Neural progenitor cell (in vitro differentiated cells): ENCODE data around the gene SH3GL3. TPM values are rescaled to one million over a fixed set of nuclear protein-coding genes. Genes with fewer than 3 reads are reported as not detected.
A peak's percentile ranks its signal among the peaks of the same experiment; 100 is the strongest.

ENCODE experiments used
- DNase-seq: peaks from one replicate; pipeline ENCODE4 v3.0.0-alpha.2; 2016; ENCODE audit warnings: low spot score
- H2AFZ ChIP-seq: fragments of 200-600 bp; sonication (generic); replicated peaks from 2 replicates; pipeline ENCODE4 v1.6.1; 2016; ENCODE audit warnings: antibody characterized with exemption
- H3F3A ChIP-seq: fragments of 200-600 bp; sonication (generic); 2 replicates; pipeline ENCODE4 v1.6.1; 2016; ENCODE audit warnings: antibody characterized with exemption, low read depth
- H3K27ac ChIP-seq: fragments of 200-600 bp; sonication (generic); 2 replicates; pipeline ENCODE4 v1.5.1; 2016; ENCODE audit warnings: mild to moderate bottlenecking
- H3K27me3 ChIP-seq: fragments of 200-600 bp; sonication (generic); 2 replicates; pipeline ENCODE4 v1.6.1; 2016; ENCODE audit warnings: mild to moderate bottlenecking, moderate library complexity
- H3K36me3 ChIP-seq: fragments of 200-600 bp; sonication (generic); 2 replicates; pipeline ENCODE4 v1.5.1; 2016
- H3K4me1 ChIP-seq: fragments of 200-600 bp; sonication (generic); 2 replicates; pipeline ENCODE4 v1.6.1; 2016; ENCODE audit warnings: mixed run types
- H3K4me2 ChIP-seq: fragments of 200-600 bp; sonication (generic); 2 replicates; pipeline ENCODE4 v1.6.1; 2016
- H3K4me3 ChIP-seq: fragments of 200-600 bp; sonication (generic); 2 replicates; pipeline ENCODE4 v1.5.1; 2016
- H3K79me2 ChIP-seq: fragments of 200-600 bp; sonication (generic); 2 replicates; pipeline ENCODE4 v1.6.1; 2016; ENCODE audit warnings: low read depth
- H3K9ac ChIP-seq: fragments of 200-600 bp; sonication (generic); 2 replicates; pipeline ENCODE4 v1.6.1; 2016
- H3K9me3 ChIP-seq: fragments of 200-600 bp; sonication (generic); 2 replicates; pipeline ENCODE4 v1.5.1; 2016; ENCODE audit warnings: low read depth
- H4K20me1 ChIP-seq: fragments of 200-600 bp; sonication (generic); 2 replicates; pipeline ENCODE4 v1.6.1; 2016; ENCODE audit warnings: low read depth
- H3K27ac Mint-ChIP-seq: 3 replicates; pipeline ENCODE4 v1.8.0; 2021; ENCODE audit warnings: mixed read lengths
- H3K27me3 Mint-ChIP-seq: 2 replicates; pipeline ENCODE4 v1.8.0; 2022; ENCODE audit warnings: low read depth, mild to moderate bottlenecking, inconsistent platforms, moderate library complexity, mixed read lengths; ENCODE audit not compliant: insufficient read depth
- H3K36me3 Mint-ChIP-seq: 3 replicates; pipeline ENCODE4 v1.8.0; 2021; ENCODE audit warnings: mixed read lengths
- H3K4me1 Mint-ChIP-seq: 3 replicates; pipeline ENCODE4 v1.8.0; 2021; ENCODE audit warnings: mixed read lengths
- H3K4me3 Mint-ChIP-seq: 3 replicates; pipeline ENCODE4 v1.8.0; 2021; ENCODE audit warnings: mild to moderate bottlenecking, moderate library complexity, mixed read lengths
- H3K9me3 Mint-ChIP-seq: 3 replicates; pipeline ENCODE4 v1.8.0; 2020; ENCODE audit warnings: mixed read lengths
- CTCF ChIP-seq: fragments of 200-600 bp; sonication (generic); IDR thresholded peaks from 2 replicates; pipeline ENCODE4 v1.5.1; 2017; ENCODE audit warnings: antibody characterized with exemption, mild to moderate bottlenecking
- EZH2 ChIP-seq: fragments of 200-600 bp; sonication (generic); IDR thresholded peaks from 2 replicates; pipeline ENCODE4 v1.6.1; 2017; ENCODE audit warnings: antibody characterized with exemption, mild to moderate bottlenecking, moderate library complexity
- EZH2phosphoT487 ChIP-seq: fragments of 200-600 bp; sonication (generic); IDR thresholded peaks from 2 replicates; pipeline ENCODE4 v1.6.1; 2017; ENCODE audit warnings: antibody characterized with exemption
- total RNA-seq: library from RNA; depleted of rRNA; stranded (reverse); fragments of >200 nt; gene quantifications from 2 replicates; pipeline ENCODE4 v1.2.3, GENCODE V29; 2015; ENCODE audit warnings: low replicate concordance

SH3GL3 gene
- total RNA-seq, 1 donor from 2014 or later: 8.2 TPM

- Mint-ChIP-seq H3K4me3 (no peak overlapping the region), H3K9me3 (peaks cover 11% of the 10 kb centered on the region), H3K36me3 (no peaks in the 10 kb centered on the region), H3K27me3 (peaks cover 2% of the 10 kb centered on the region), H3K4me1 (no peaks in the 10 kb centered on the region), H3K27ac (no peak overlapping the region)
- Histone ChIP-seq H3K9ac (no peak overlapping the region), H2AFZ (no peak overlapping the region), H3K27ac (no peak overlapping the region), H4K20me1 (no peaks in the 10 kb centered on the region), H3K9me3 (no peaks in the 10 kb centered on the region), H3F3A (no peaks in the 10 kb centered on the region), H3K36me3 (no peaks in the 10 kb centered on the region), H3K79me2 (no peaks in the 10 kb centered on the region), H3K4me2 (no peak overlapping the region), H3K4me3 (no peak overlapping the region), H3K4me1 (no peaks in the 10 kb centered on the region), H3K27me3 (no peaks in the 10 kb centered on the region)
- no peak for DNase-seq
- no peak for TF ChIP-seq CTCF
Observed at GRCh38 chr15:83496766-83497165, 49.6 kb downstream of the SH3GL3 start.

GRCh38 chr15:83498374-83498773 is 51.2 kb downstream of the SH3GL3 start:
- H3K9ac ChIP-seq: no peak overlapping the region
- no peaks in the 10 kb centered on the region for H3K4me1 ChIP-seq
- H3K4me2 ChIP-seq: no peak overlapping the region
- H3K36me3 Mint-ChIP-seq: no peaks in the 10 kb centered on the region
- H3K27ac Mint-ChIP-seq: no peak overlapping the region
- H3K27me3 ChIP-seq: no peaks in the 10 kb centered on the region
- no peaks in the 10 kb centered on the region for H4K20me1 ChIP-seq
- H3K4me1 Mint-ChIP-seq: no peaks in the 10 kb centered on the region
- no peak overlapping the region for H3K4me3 Mint-ChIP-seq
- no peaks in the 10 kb centered on the region for H3K79me2 ChIP-seq
- no peak for DNase-seq
- H3K9me3 Mint-ChIP-seq: peaks cover 11% of the 10 kb centered on the region
- no peaks in the 10 kb centered on the region for H3K9me3 ChIP-seq
- peaks cover 2% of the 10 kb centered on the region for H3K27me3 Mint-ChIP-seq
- no peak overlapping the region for H3K4me3 ChIP-seq
- no peaks in the 10 kb centered on the region for H3K36me3 ChIP-seq
- H2AFZ ChIP-seq: peak overlapping the region; percentile 39
- TF ChIP-seq CTCF: no peak
- no peak for TF ChIP-seq EZH2
- TF ChIP-seq EZH2phosphoT487: no peak
- no peak overlapping the region for H3K27ac ChIP-seq
- no peaks in the 10 kb centered on the region for H3F3A ChIP-seq

GRCh38 chr15:83498801-83499200 is 51.7 kb downstream of the SH3GL3 start:
- no peaks in the 10 kb centered on the region for H4K20me1 ChIP-seq
- no peak for TF ChIP-seq EZH2
- TF ChIP-seq EZH2phosphoT487: no peak
- no peak for TF ChIP-seq CTCF
- no peak overlapping the region for H3K4me2 ChIP-seq
- H3K79me2 ChIP-seq: no peaks in the 10 kb centered on the region
- no peak overlapping the region for H3K4me3 ChIP-seq
- H3K27ac ChIP-seq: no peak overlapping the region
- peak overlapping the region; percentile 39 for H2AFZ ChIP-seq
- H3K27me3 Mint-ChIP-seq: peaks cover 2% of the 10 kb centered on the region
- H3K9ac ChIP-seq: no peak overlapping the region
- no peaks in the 10 kb centered on the region for H3K4me1 Mint-ChIP-seq
- no peaks in the 10 kb centered on the region for H3K4me1 ChIP-seq
- H3K4me3 Mint-ChIP-seq: no peak overlapping the region
- no peak overlapping the region for H3K27ac Mint-ChIP-seq
- no peaks in the 10 kb centered on the region for H3K36me3 Mint-ChIP-seq
- no peaks in the 10 kb centered on the region for H3K9me3 ChIP-seq
- no peaks in the 10 kb centered on the region for H3K27me3 ChIP-seq
- peaks cover 11% of the 10 kb centered on the region for H3K9me3 Mint-ChIP-seq
- no peaks in the 10 kb centered on the region for H3K36me3 ChIP-seq
- H3F3A ChIP-seq: no peaks in the 10 kb centered on the region
- no peak for DNase-seq

- Histone ChIP-seq H3K9me3 (no peaks in the 10 kb centered on the region), H3K36me3 (no peaks in the 10 kb centered on the region), H3F3A (no peaks in the 10 kb centered on the region), H3K4me3 (no peak overlapping the region), H3K9ac (no peak overlapping the region), H3K79me2 (no peaks in the 10 kb centered on the region), H4K20me1 (no peaks in the 10 kb centered on the region), H3K27ac (no peak overlapping the region), H3K4me2 (no peak overlapping the region), H3K27me3 (no peaks in the 10 kb centered on the region), H3K4me1 (no peaks in the 10 kb centered on the region), H2AFZ (no peak overlapping the region)
- H3K4me1 Mint-ChIP-seq: no peaks in the 10 kb centered on the region
- H3K4me3 Mint-ChIP-seq: no peak overlapping the region
- TF ChIP-seq EZH2 (no peak), CTCF (no peak), EZH2phosphoT487 (no peak)
- H3K27me3 Mint-ChIP-seq: peaks cover 2% of the 10 kb centered on the region
- DNase-seq: no peak
- no peak overlapping the region for H3K27ac Mint-ChIP-seq
- H3K36me3 Mint-ChIP-seq: no peaks in the 10 kb centered on the region
- peaks cover 11% of the 10 kb centered on the region for H3K9me3 Mint-ChIP-seq
Observed at GRCh38 chr15:83499476-83499875, 52.3 kb downstream of the SH3GL3 start.
